ENCODE measurements around the gene SCRN2. TPM values are rescaled to one million over a fixed set of nuclear protein-coding genes. Genes with fewer than 3 reads are reported as not detected.

Gene SCRN2
- total and polyA plus RNA-seq, 2 experiments from 2014 or later = 40.6 to 45.5 TPM

- TF ChIP-seq, protein P1, sequence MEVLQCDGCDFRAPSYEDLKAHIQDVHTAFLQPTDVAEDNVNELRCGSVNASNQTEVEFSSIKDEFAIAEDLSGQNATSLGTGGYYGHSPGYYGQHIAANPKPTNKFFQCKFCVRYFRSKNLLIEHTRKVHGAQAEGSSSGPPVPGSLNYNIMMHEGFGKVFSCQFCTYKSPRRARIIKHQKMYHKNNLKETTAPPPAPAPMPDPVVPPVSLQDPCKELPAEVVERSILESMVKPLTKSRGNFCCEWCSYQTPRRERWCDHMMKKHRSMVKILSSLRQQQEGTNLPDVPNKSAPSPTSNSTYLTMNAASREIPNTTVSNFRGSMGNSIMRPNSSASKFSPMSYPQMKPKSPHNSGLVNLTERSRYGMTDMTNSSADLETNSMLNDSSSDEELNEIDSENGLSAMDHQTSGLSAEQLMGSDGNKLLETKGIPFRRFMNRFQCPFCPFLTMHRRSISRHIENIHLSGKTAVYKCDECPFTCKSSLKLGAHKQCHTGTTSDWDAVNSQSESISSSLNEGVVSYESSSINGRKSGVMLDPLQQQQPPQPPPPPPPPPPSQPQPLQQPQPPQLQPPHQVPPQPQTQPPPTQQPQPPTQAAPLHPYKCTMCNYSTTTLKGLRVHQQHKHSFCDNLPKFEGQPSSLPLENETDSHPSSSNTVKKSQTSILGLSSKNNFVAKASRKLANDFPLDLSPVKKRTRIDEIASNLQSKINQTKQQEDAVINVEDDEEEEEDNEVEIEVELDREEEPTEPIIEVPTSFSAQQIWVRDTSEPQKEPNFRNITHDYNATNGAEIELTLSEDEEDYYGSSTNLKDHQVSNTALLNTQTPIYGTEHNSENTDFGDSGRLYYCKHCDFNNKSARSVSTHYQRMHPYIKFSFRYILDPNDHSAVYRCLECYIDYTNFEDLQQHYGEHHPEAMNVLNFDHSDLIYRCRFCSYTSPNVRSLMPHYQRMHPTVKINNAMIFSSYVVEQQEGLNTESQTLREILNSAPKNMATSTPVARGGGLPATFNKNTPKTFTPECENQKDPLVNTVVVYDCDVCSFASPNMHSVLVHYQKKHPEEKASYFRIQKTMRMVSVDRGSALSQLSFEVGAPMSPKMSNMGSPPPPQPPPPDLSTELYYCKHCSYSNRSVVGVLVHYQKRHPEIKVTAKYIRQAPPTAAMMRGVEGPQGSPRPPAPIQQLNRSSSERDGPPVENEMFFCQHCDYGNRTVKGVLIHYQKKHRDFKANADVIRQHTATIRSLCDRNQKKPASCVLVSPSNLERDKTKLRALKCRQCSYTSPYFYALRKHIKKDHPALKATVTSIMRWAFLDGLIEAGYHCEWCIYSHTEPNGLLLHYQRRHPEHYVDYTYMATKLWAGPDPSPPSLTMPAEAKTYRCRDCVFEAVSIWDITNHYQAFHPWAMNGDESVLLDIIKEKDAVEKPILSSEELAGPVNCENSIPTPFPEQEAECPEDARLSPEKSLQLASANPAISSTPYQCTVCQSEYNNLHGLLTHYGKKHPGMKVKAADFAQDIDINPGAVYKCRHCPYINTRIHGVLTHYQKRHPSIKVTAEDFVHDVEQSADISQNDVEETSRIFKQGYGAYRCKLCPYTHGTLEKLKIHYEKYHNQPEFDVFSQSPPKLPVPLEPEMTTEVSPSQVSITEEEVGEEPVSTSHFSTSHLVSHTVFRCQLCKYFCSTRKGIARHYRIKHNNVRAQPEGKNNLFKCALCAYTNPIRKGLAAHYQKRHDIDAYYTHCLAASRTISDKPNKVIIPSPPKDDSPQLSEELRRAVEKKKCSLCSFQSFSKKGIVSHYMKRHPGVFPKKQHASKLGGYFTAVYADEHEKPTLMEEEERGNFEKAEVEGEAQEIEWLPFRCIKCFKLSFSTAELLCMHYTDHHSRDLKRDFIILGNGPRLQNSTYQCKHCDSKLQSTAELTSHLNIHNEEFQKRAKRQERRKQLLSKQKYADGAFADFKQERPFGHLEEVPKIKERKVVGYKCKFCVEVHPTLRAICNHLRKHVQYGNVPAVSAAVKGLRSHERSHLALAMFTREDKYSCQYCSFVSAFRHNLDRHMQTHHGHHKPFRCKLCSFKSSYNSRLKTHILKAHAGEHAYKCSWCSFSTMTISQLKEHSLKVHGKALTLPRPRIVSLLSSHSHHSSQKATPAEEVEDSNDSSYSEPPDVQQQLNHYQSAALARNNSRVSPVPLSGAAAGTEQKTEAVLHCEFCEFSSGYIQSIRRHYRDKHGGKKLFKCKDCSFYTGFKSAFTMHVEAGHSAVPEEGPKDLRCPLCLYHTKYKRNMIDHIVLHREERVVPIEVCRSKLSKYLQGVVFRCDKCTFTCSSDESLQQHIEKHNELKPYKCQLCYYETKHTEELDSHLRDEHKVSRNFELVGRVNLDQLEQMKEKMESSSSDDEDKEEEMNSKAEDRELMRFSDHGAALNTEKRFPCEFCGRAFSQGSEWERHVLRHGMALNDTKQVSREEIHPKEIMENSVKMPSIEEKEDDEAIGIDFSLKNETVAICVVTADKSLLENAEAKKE (CRISPR knock-in tag; IDR thresholded peaks at IDR 0.05) = no peak
Observed at GRCh38 chr17:47836601-47837000, 4.5 kb downstream of the SCRN2 start (continued).

- 0 out of 2 replicates have a peak, but pooled peaks cover under 1% of the 10 kb centered on the region for H4K20me1 ChIP-seq (replicated peaks; ENCODE audit: insufficient read depth)
- no peak overlapping the region for H3K4me3 Mint-ChIP-seq
- no peak for TF ChIP-seq EZH2phosphoT487 (IDR thresholded peaks at IDR 0.05; ENCODE audit: unreplicated experiment)
- TF ChIP-seq NANOG (IDR thresholded peaks at IDR 0.05; ENCODE audit: borderline replicate concordance) = no peak
- no peak for TF ChIP-seq POLR2AphosphoS5 (IDR thresholded peaks at IDR 0.05; ENCODE audit: low read depth)
- no peak for TF ChIP-seq REST (IDR thresholded peaks at IDR 0.05; ENCODE audit: unreplicated experiment)
- TF ChIP-seq, protein P2, sequence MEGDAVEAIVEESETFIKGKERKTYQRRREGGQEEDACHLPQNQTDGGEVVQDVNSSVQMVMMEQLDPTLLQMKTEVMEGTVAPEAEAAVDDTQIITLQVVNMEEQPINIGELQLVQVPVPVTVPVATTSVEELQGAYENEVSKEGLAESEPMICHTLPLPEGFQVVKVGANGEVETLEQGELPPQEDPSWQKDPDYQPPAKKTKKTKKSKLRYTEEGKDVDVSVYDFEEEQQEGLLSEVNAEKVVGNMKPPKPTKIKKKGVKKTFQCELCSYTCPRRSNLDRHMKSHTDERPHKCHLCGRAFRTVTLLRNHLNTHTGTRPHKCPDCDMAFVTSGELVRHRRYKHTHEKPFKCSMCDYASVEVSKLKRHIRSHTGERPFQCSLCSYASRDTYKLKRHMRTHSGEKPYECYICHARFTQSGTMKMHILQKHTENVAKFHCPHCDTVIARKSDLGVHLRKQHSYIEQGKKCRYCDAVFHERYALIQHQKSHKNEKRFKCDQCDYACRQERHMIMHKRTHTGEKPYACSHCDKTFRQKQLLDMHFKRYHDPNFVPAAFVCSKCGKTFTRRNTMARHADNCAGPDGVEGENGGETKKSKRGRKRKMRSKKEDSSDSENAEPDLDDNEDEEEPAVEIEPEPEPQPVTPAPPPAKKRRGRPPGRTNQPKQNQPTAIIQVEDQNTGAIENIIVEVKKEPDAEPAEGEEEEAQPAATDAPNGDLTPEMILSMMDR (conservative IDR thresholded peaks at IDR 0.05; ENCODE audit: low read depth in 2 of 2) = no peak
- no peak for TF ChIP-seq EZH2 (IDR thresholded peaks at IDR 0.05; ENCODE audit: low read depth, unreplicated experiment)
- no peak for TF ChIP-seq ZNF331 (CRISPR knock-in tag; IDR thresholded peaks at IDR 0.05; ENCODE audit: low read depth)
- TF ChIP-seq JUNB (IDR thresholded peaks at IDR 0.05; ENCODE audit: unreplicated experiment) = no peak
Observed at GRCh38 chr17:47834756-47835155, 6.3 kb downstream of the SCRN2 start.

More at GRCh38 chr17:47834756-47835155, 6.3 kb downstream of the SCRN2 start:
- no peak overlapping the region for H3K4me2 ChIP-seq
- H3K4me1 Mint-ChIP-seq = peaks cover 8% of the 10 kb centered on the region
- no peak for DNase-seq (ENCODE audit: low spot score)
- no peaks in the 10 kb centered on the region; the same call in 2 of the 3 replicates for H3K9me3 Mint-ChIP-seq
- H3K27ac Mint-ChIP-seq = no peak overlapping the region
- peaks cover 3% of the 10 kb centered on the region; the same call in 1 of the 3 replicates for H3K36me3 Mint-ChIP-seq (ENCODE audit: low read depth)
- H2AFZ ChIP-seq = no peak overlapping the region
- peaks cover 22% of the 10 kb centered on the region for H3K27me3 Mint-ChIP-seq (ENCODE audit: insufficient read depth, low read depth, poor library complexity)
- no peak overlapping the region for H3K4me3 ChIP-seq
- H3K27ac ChIP-seq (ENCODE audit: low read depth) = no peak overlapping the region
- peaks cover 11% of the 10 kb centered on the region for H3K79me2 ChIP-seq (replicated peaks; ENCODE audit: insufficient read depth)
- H3K36me3 ChIP-seq (ENCODE audit: insufficient read depth) = no peaks in the 10 kb centered on the region
- no peak for ATAC-seq
- no peaks in the 10 kb centered on the region for H3K9me2 ChIP-seq (ENCODE audit: insufficient read depth)
- H3K4me1 ChIP-seq (ENCODE audit: insufficient read depth) = peaks cover 12% of the 10 kb centered on the region; the same call in 1 of the 2 replicates
- H3K27me3 ChIP-seq (ENCODE audit: insufficient read depth) = no peaks in the 10 kb centered on the region
- H3F3A ChIP-seq (replicated peaks; ENCODE audit: low read depth) = peaks cover 4% of the 10 kb centered on the region; the same call in 1 of the 2 replicates
